Cardiac fibroblast (primary cell): ENCODE measurements around the gene SLC11A1.

Experiments used
- DNase-seq, 2 donors: peaks; one replicate each; pipeline versions ENCODE4 v3.0.0 to v3.0.0-alpha.2; 2010; ENCODE audit warnings: low read depth in 2 of 2
- H3K4me3 ChIP-seq, 2 donors: replicated peaks in 1 of 2; 1 replicate in 1 of 2; 2 replicates in 1 of 2; pipeline ENCODE4 v1.5.1; 2011; ENCODE audit warnings: low read depth in 2 of 2, low read length in 2 of 2, mild to moderate bottlenecking in 2 of 2, moderate library complexity in 1 of 2
- CTCF ChIP-seq: IDR thresholded peaks from one replicate; pipeline ENCODE4 v1.5.1; 2011; ENCODE audit warnings: low read depth, mild to moderate bottlenecking, low read length, inconsistent platforms

Gene SLC11A1

GRCh38 chr2:218418717-218419458 is 36.8 kb downstream of the SLC11A1 start, which contains the start of gene VIL1:
VIL1 (plus strand) TSS chr2:218419123; CDS start chr2:218423779, 4,656 bp downstream.
- no peak within 1 kb of the TSS for H3K4me3 ChIP-seq
- no peak for DNase-seq
- TF ChIP-seq CTCF: no peak

GRCh38 chr2:218419630-218420216 is 37.6 kb downstream of the SLC11A1 start:
- no peak overlapping the region for H3K4me3 ChIP-seq
- no peak for DNase-seq
- no peak for TF ChIP-seq CTCF

GRCh38 chr2:218421027-218421426 is 39.0 kb downstream of the SLC11A1 start:
- no peak for TF ChIP-seq CTCF
- no peak for DNase-seq

GRCh38 chr2:218422403-218423086 is 40.5 kb downstream of the SLC11A1 start:
- DNase-seq: no peak
- no peak for TF ChIP-seq CTCF

More at GRCh38 chr2:218421027-218421426, 39.0 kb downstream of the SLC11A1 start:
- no peak overlapping the region for H3K4me3 ChIP-seq

GRCh38 chr2:218423584-218423983 is 41.5 kb downstream of the SLC11A1 start:
- no peak for DNase-seq
- no peak for TF ChIP-seq CTCF
- no peak overlapping the region for H3K4me3 ChIP-seq

More at GRCh38 chr2:218422403-218423086, 40.5 kb downstream of the SLC11A1 start:
- H3K4me3 ChIP-seq: no peak overlapping the region

GRCh38 chr2:218425531-218425930 is 43.5 kb downstream of the SLC11A1 start:
- no peak for TF ChIP-seq CTCF
- no peak for DNase-seq

More at GRCh38 chr2:218425531-218425930, 43.5 kb downstream of the SLC11A1 start:
- H3K4me3 ChIP-seq: no peak overlapping the region
